Measurements from ENCODE around the gene PLXDC2. TPM values are rescaled to one million over a fixed set of nuclear protein-coding genes. Genes with fewer than 3 reads are reported as not detected.

PLXDC2 gene
- total RNA-seq, 6 experiments from 2014 or later: 4.1 to 6.5 (median 5.3) TPM

DNA sequence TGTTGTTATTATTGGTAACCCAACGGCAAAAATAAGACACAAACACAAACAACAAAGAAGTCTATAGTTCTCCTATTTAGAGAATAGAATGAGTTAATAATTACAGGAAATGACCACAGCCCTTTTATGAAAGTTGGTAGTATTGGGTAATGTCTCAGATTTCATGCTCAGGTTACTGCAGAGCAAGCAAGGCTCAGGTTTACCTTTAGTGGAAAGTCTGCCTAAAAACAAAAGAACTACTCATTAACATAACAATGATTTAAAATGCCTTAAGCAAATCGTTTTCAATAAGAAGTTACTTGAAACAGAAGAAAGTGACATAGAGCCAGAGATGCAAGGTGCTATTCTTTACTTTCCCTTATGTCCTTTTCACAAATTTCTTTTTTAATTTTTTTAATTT is 441.2 kb downstream of the PLXDC2 start:
- no peaks in the 10 kb centered on the region for H3K9me3 ChIP-seq
- no peak for DNase-seq
- intact Hi-C loops (cut with DNase I): no loop called here
- ATAC-seq: no peak
- no peak overlapping the region for H3K4me3 ChIP-seq
- no peak overlapping the region for H3K27ac ChIP-seq
- no peaks in the 10 kb centered on the region for H3K4me1 ChIP-seq
- no peak for TF ChIP-seq POLR2A (IDR thresholded peaks at IDR 0.05)
- TF ChIP-seq, protein P1, sequence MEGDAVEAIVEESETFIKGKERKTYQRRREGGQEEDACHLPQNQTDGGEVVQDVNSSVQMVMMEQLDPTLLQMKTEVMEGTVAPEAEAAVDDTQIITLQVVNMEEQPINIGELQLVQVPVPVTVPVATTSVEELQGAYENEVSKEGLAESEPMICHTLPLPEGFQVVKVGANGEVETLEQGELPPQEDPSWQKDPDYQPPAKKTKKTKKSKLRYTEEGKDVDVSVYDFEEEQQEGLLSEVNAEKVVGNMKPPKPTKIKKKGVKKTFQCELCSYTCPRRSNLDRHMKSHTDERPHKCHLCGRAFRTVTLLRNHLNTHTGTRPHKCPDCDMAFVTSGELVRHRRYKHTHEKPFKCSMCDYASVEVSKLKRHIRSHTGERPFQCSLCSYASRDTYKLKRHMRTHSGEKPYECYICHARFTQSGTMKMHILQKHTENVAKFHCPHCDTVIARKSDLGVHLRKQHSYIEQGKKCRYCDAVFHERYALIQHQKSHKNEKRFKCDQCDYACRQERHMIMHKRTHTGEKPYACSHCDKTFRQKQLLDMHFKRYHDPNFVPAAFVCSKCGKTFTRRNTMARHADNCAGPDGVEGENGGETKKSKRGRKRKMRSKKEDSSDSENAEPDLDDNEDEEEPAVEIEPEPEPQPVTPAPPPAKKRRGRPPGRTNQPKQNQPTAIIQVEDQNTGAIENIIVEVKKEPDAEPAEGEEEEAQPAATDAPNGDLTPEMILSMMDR (IDR thresholded peaks at IDR 0.05): no peak
- 38% methylated on average over 2 of the region's 2 CpGs for WGBS (ENCODE audit: insufficient coverage, low coverage, low lambda C conversion rate, missing lambda C conversion rate)
- H3K27me3 ChIP-seq: no peaks in the 10 kb centered on the region
- no peaks in the 10 kb centered on the region for H3K36me3 ChIP-seq

DNA sequence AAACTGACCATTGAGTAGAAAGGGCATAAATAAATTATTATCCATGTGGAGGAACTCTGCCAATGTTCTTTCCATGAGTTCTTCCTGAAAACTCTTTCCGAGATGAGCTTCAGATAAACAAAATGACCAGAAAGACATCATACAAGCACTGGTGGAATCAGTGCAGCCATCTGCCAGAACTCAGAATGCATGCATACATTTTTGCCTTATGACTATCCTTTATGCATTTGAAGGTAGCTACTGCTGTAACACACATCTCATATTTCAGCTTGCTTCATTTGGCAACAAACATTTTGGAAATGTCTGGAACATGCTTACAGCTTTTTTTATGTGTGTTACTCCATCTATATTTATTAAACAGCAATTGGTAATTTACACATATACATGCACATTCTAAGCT is 448.9 kb downstream of the PLXDC2 start:
- 70% methylated on average over 1 of the region's 1 CpG for WGBS (ENCODE audit: insufficient coverage, low coverage, low lambda C conversion rate, missing lambda C conversion rate)
- intact Hi-C loops (cut with DNase I): no loop called here
- H3K4me1 ChIP-seq: no peaks in the 10 kb centered on the region
- H3K27me3 ChIP-seq: no peaks in the 10 kb centered on the region
- ATAC-seq (no peak), DNase-seq (no peak)
- H3K4me3 ChIP-seq: no peak overlapping the region
- H3K9me3 ChIP-seq: no peaks in the 10 kb centered on the region
- no peak overlapping the region for H3K27ac ChIP-seq
- TF ChIP-seq, protein P1 (IDR thresholded peaks at IDR 0.05): no peak
- TF ChIP-seq POLR2A (IDR thresholded peaks at IDR 0.05): no peak
- no peaks in the 10 kb centered on the region for H3K36me3 ChIP-seq

DNA sequence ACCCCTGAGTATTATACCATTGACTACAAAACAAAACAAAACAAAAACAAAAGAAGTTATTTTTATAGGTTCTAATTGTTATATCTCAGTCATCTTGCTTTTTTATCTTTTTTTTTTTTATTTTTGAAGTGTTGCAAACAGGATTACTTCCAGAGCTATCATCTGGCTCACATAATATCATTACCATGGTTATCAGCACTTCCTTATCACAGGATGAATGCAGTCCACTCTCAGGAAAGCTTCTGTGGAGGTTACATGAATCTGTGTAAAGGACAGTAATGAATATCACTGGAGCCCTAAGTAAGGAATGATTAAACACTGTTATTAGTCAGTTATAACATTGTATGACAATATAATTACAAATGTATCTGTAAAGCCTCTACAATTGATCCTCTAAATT is 451.5 kb downstream of the PLXDC2 start:
- intact Hi-C loops (cut with DNase I): no loop called here
- Histone ChIP-seq H3K27ac (no peak overlapping the region), H3K27me3 (no peaks in the 10 kb centered on the region), H3K9me3 (no peaks in the 10 kb centered on the region), H3K4me1 (no peaks in the 10 kb centered on the region), H3K36me3 (no peaks in the 10 kb centered on the region), H3K4me3 (no peak overlapping the region)
- TF ChIP-seq POLR2A (IDR thresholded peaks at IDR 0.05): no peak
- TF ChIP-seq, protein P1 (IDR thresholded peaks at IDR 0.05): no peak
- DNase-seq (no peak), ATAC-seq (peak in 1 of 4 donors; percentile 21)

DNA sequence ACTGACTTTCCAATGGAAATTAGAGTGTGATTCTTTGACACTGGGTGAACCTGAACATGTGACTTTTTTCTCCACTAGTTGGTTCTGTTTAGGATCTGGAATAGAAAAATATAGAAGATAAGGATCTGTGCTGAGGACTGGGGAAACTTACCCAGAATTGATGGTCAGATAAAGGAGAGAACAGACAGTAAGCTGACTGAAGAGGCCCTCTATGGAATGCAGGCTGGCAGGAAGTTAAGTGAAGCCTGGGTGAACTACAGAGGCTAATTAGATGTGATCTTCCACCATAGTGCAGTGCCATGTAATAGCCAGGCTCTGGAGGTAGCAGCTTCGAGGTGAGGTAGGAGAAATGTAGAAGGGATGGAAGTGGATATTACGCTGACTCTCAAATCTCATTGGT is 455.3 kb downstream of the PLXDC2 start:
- WGBS (ENCODE audit: insufficient coverage, low coverage, low lambda C conversion rate, missing lambda C conversion rate): 83% methylated on average over 2 of the region's 2 CpGs
- ATAC-seq: no peak
- Histone ChIP-seq H3K4me3 (no peak overlapping the region), H3K4me1 (no peaks in the 10 kb centered on the region), H3K27ac (no peak overlapping the region), H3K27me3 (no peaks in the 10 kb centered on the region), H3K9me3 (no peaks in the 10 kb centered on the region), H3K36me3 (no peaks in the 10 kb centered on the region)
- TF ChIP-seq, protein P1 (IDR thresholded peaks at IDR 0.05): no peak
- TF ChIP-seq POLR2A (IDR thresholded peaks at IDR 0.05): no peak
- intact Hi-C loops (cut with DNase I): no loop called here
- no peak for DNase-seq

DNA sequence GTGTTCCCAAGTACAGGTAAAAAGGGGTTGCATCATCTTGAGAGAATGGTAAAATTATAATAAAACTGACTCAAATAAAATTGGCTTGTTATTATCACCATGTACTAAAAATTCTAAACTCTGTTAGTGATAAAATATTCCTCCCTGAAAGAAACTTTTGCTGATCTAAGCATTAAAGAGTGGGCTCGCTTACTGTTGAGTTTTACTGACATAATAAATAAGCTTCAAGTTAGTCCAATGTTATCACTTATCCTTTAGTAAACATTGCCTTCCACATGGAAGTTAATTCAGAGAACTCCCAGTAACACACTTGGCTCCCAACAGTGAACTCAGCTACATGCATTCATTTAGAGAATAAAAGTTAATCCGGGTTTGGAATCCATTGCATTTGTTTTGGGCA is 456.4 kb downstream of the PLXDC2 start:
- no peaks in the 10 kb centered on the region for H3K36me3 ChIP-seq
- ATAC-seq: no peak
- intact Hi-C loops (cut with DNase I): no loop called here
- no peaks in the 10 kb centered on the region for H3K9me3 ChIP-seq
- TF ChIP-seq, protein P1 (IDR thresholded peaks at IDR 0.05): no peak
- no peak for TF ChIP-seq POLR2A (IDR thresholded peaks at IDR 0.05)
- no peak overlapping the region for H3K4me3 ChIP-seq
- no peak for DNase-seq
- no peaks in the 10 kb centered on the region for H3K27me3 ChIP-seq
- no peaks in the 10 kb centered on the region for H3K4me1 ChIP-seq
- no peak overlapping the region for H3K27ac ChIP-seq
- WGBS (ENCODE audit: insufficient coverage, low coverage, low lambda C conversion rate, missing lambda C conversion rate): 48% methylated on average over 2 of the region's 2 CpGs
